Fibroblast of pulmonary artery (primary cell): ENCODE results near the gene LLGL1.
A peak's percentile ranks its signal among the peaks of the same experiment; 100 is the strongest.

Source experiments
- DNase-seq: peaks from one replicate; pipeline ENCODE4 v3.0.0-alpha.2; 2010; ENCODE audit warnings: low read depth
- H3K4me3 ChIP-seq: replicated peaks from 2 replicates; pipeline ENCODE4 v1.5.1; 2011; ENCODE audit warnings: low read depth, mild to moderate bottlenecking, control low read depth, low read length, moderate library complexity
- CTCF ChIP-seq: IDR thresholded peaks from 2 replicates; pipeline ENCODE4 v1.5.1; 2011; ENCODE audit warnings: mild to moderate bottlenecking, control low read depth, low read length, inconsistent platforms; ENCODE audit errors: missing control alignments

The LLGL1 gene

GRCh38 chr17:18225121-18225641 lies at the start of gene LLGL1:
TSS of gene LLGL1 (plus strand) at chr17:18225635. CDS start at chr17:18225683, 48 bp downstream.
- DNase-seq, result peak; percentile 95
- no peak for TF ChIP-seq CTCF
- peak within 1 kb of the TSS; percentile 90 for H3K4me3 ChIP-seq

GRCh38 chr17:18176176-18176575 lies 49.3 kb upstream of the LLGL1 start:
- TF ChIP-seq CTCF, result no peak
- DNase-seq, result no peak
- no peak overlapping the region for H3K4me3 ChIP-seq

- H3K4me3 ChIP-seq, result no peak overlapping the region
- no peak for DNase-seq
- no peak for TF ChIP-seq CTCF
Observed at GRCh38 chr17:18177133-18177532, 48.3 kb upstream of the LLGL1 start.

- no peak for TF ChIP-seq CTCF
- no peak for DNase-seq
Observed at GRCh38 chr17:18177722-18178121, 47.7 kb upstream of the LLGL1 start.

GRCh38 chr17:18179196-18179595 lies 46.2 kb upstream of the LLGL1 start:
- no peak for TF ChIP-seq CTCF
- no peak for DNase-seq
- no peak overlapping the region for H3K4me3 ChIP-seq

More at GRCh38 chr17:18177722-18178121, 47.7 kb upstream of the LLGL1 start:
- H3K4me3 ChIP-seq, result no peak overlapping the region

- TF ChIP-seq CTCF, result no peak
- DNase-seq, result no peak
- H3K4me3 ChIP-seq, result no peak overlapping the region
Observed at GRCh38 chr17:18179804-18180203, 45.6 kb upstream of the LLGL1 start.

GRCh38 chr17:18181358-18181757 lies 44.1 kb upstream of the LLGL1 start:
- no peak overlapping the region for H3K4me3 ChIP-seq
- no peak for TF ChIP-seq CTCF
- DNase-seq, result peak; percentile 43
